Subcutaneous abdominal adipose tissue (tissue), 5 donors: Measurements from ENCODE around the gene ROR2.
"Not testable (repeated sequence)": the region's sequence is repeated elsewhere in the genome, so short reads cannot be mapped to it uniquely, and the experiment has no call there.

ENCODE experiments used
- H3K27ac ChIP-seq: one replicate; pipeline ENCODE4 v1.7.0; 2013; ENCODE audit warnings: low read depth, mild to moderate bottlenecking, inconsistent platforms, low read length, moderate library complexity
- H3K27me3 ChIP-seq, 5 donors: one replicate each; pipeline ENCODE4 v1.7.0; 2013; ENCODE audit warnings: low read length in 5 of 5, inconsistent platforms in 1 of 5; ENCODE audit not compliant: control insufficient read depth in 5 of 5, insufficient read depth in 4 of 5
- H3K36me3 ChIP-seq, 5 donors: one replicate each; pipeline ENCODE4 v1.7.0; 2013; ENCODE audit warnings: low read length in 5 of 5; ENCODE audit not compliant: control insufficient read depth in 5 of 5, insufficient read depth in 5 of 5
- H3K4me1 ChIP-seq, 5 donors: one replicate each; pipeline ENCODE4 v1.7.0; 2013; ENCODE audit warnings: low read length in 5 of 5, mild to moderate bottlenecking in 3 of 5, moderate library complexity in 1 of 5; ENCODE audit not compliant: control insufficient read depth in 5 of 5, insufficient read depth in 5 of 5
- H3K4me3 ChIP-seq, 5 donors: one replicate each; pipeline ENCODE4 v1.7.0; 2013; ENCODE audit warnings: low read length in 5 of 5, low read depth in 1 of 5
- H3K9ac ChIP-seq, 5 donors: one replicate each; pipeline ENCODE4 v1.7.0; 2013; ENCODE audit warnings: low read length in 5 of 5, mild to moderate bottlenecking in 4 of 5, moderate library complexity in 3 of 5
- H3K9me3 ChIP-seq, 5 donors: one replicate each; pipeline ENCODE4 v1.7.0; 2013; ENCODE audit warnings: low read length in 5 of 5; ENCODE audit not compliant: control insufficient read depth in 5 of 5
- donor health status: healthy.
- donor health status: healthy.
- donor health status: healthy.
- donor health status: healthy.
- donor health status: healthy.

The ROR2 gene

GRCh38 chr9:91949946-91950664 lies at the start of gene ROR2:
Gene ROR2, minus strand, starts transcription at chr9:91950228.
- peaks cover 0 to 38% (median 31%) of the 10 kb centered on the region in 5 donors for H3K4me1 ChIP-seq
- no peaks in the 10 kb centered on the region for H3K36me3 ChIP-seq
- no peak within 1 kb of the TSS for H3K27ac ChIP-seq
- H3K27me3 ChIP-seq: peaks cover 14 to 39% (median 19%) of the 10 kb centered on the region in 5 donors
- H3K4me3 ChIP-seq: peak within 1 kb of the TSS in 4 of 5 donors; percentile 39 to 63 (median 48)
- peaks cover 4 to 7% (median 7%) of the 10 kb centered on the region in 5 donors for H3K9me3 ChIP-seq
- H3K9ac ChIP-seq: peak within 1 kb of the TSS in 2 of 5 donors; percentile 18 to 64

- no peaks in the 10 kb centered on the region for H3K9me3 ChIP-seq
Observed at GRCh38 chr9:91995000-91995655, 45.1 kb upstream of the ROR2 start.

GRCh38 chr9:91994422-91994821 lies 44.4 kb upstream of the ROR2 start:
- no peaks in the 10 kb centered on the region for H3K36me3 ChIP-seq
- no peak overlapping the region for H3K9ac ChIP-seq
- H3K9me3 ChIP-seq: no peaks in the 10 kb centered on the region
- no peaks in the 10 kb centered on the region for H3K27me3 ChIP-seq
- no peak overlapping the region for H3K4me3 ChIP-seq
- no peak overlapping the region for H3K27ac ChIP-seq
- peaks cover 0 to 17% (median 14%) of the 10 kb centered on the region in 5 donors for H3K4me1 ChIP-seq

More at GRCh38 chr9:91995000-91995655, 45.1 kb upstream of the ROR2 start:
- no peak overlapping the region for H3K4me3 ChIP-seq
- H3K27me3 ChIP-seq: no peaks in the 10 kb centered on the region
- peaks cover 0 to 17% (median 14%) of the 10 kb centered on the region in 5 donors for H3K4me1 ChIP-seq
- no peaks in the 10 kb centered on the region for H3K36me3 ChIP-seq
- H3K27ac ChIP-seq: no peak overlapping the region
- H3K9ac ChIP-seq: no peak overlapping the region

GRCh38 chr9:91992461-91993041 lies 42.5 kb upstream of the ROR2 start:
- H3K9ac ChIP-seq: no peak overlapping the region
- H3K36me3 ChIP-seq: no peaks in the 10 kb centered on the region
- no peaks in the 10 kb centered on the region for H3K27me3 ChIP-seq
- no peak overlapping the region for H3K27ac ChIP-seq
- H3K4me1 ChIP-seq: peaks cover 0 to 17% (median 14%) of the 10 kb centered on the region in 5 donors
- H3K9me3 ChIP-seq: no peaks in the 10 kb centered on the region
- peak overlapping the region in 4 of 5 donors; percentile 42 to 80 (median 55) for H3K4me3 ChIP-seq

GRCh38 chr9:91991721-91992341 lies 41.8 kb upstream of the ROR2 start:
- Histone ChIP-seq H3K4me3 (peak overlapping the region; percentile 32 to 80 (median 47)), H3K4me1 (peaks cover 0 to 17% (median 14%) of the 10 kb centered on the region in 5 donors), H3K9ac (no peak overlapping the region), H3K36me3 (no peaks in the 10 kb centered on the region), H3K27me3 (no peaks in the 10 kb centered on the region), H3K27ac (no peak overlapping the region), H3K9me3 (no peaks in the 10 kb centered on the region)

GRCh38 chr9:91986248-91986647 lies 36.2 kb upstream of the ROR2 start:
- H3K4me3 ChIP-seq: no peak overlapping the region
- H3K27ac ChIP-seq: no peak overlapping the region
- no peaks in the 10 kb centered on the region for H3K36me3 ChIP-seq
- no peaks in the 10 kb centered on the region for H3K27me3 ChIP-seq
- no peak overlapping the region for H3K9ac ChIP-seq
- peaks cover 0 to 1% (median 0%) of the 10 kb centered on the region in 5 donors for H3K4me1 ChIP-seq
- H3K9me3 ChIP-seq: peaks cover 0 to 4% (median 0%) of the 10 kb centered on the region in 5 donors

- Histone ChIP-seq H3K9me3 (peaks cover 0 to 9% (median 0%) of the 10 kb centered on the region in 5 donors), H3K36me3 (no peaks in the 10 kb centered on the region), H3K4me3 (no peak overlapping the region), H3K27me3 (no peaks in the 10 kb centered on the region), H3K27ac (no peak overlapping the region), H3K4me1 (no peaks in the 10 kb centered on the region), H3K9ac (no peak overlapping the region)
Observed at GRCh38 chr9:91985692-91986091, 35.7 kb upstream of the ROR2 start.

GRCh38 chr9:91978740-91979414 lies 28.8 kb upstream of the ROR2 start:
- H3K36me3 ChIP-seq: no peaks in the 10 kb centered on the region
- H3K9ac ChIP-seq: no peak overlapping the region
- H3K27ac ChIP-seq: no peak overlapping the region
- H3K27me3 ChIP-seq: no peaks in the 10 kb centered on the region
- no peaks in the 10 kb centered on the region for H3K4me1 ChIP-seq
- peaks cover 0 to 9% (median 0%) of the 10 kb centered on the region in 5 donors for H3K9me3 ChIP-seq
- no peak overlapping the region for H3K4me3 ChIP-seq

GRCh38 chr9:91975254-91975653 lies 25.2 kb upstream of the ROR2 start:
- not testable (repeated sequence) for H3K27me3 ChIP-seq

More at GRCh38 chr9:91975254-91975653, 25.2 kb upstream of the ROR2 start:
- not testable (repeated sequence) for H3K9ac ChIP-seq, H3K36me3 ChIP-seq, H3K9me3 ChIP-seq, H3K4me1 ChIP-seq, H3K4me3 ChIP-seq, H3K27ac ChIP-seq
